ENCODE measurements around the gene EOLA1.
"Not testable (repeated sequence)": the region's sequence is repeated elsewhere in the genome, so short reads cannot be mapped to it uniquely, and the experiment has no call there.

Gene EOLA1

GRCh38 chrX:149585631-149586030 is 44.8 kb downstream of the EOLA1 start:
- DNase-seq; H3K4me1 ChIP-seq (ENCODE audit: control insufficient read depth in 1 of 2, insufficient read depth in 2 of 2, low read length in 2 of 2): not testable (repeated sequence)
- WGBS (ENCODE audit: extremely low coverage, insufficient coverage, insufficient read length) = no CpG with 5 or more reads among the region's 17 CpGs

DNA sequence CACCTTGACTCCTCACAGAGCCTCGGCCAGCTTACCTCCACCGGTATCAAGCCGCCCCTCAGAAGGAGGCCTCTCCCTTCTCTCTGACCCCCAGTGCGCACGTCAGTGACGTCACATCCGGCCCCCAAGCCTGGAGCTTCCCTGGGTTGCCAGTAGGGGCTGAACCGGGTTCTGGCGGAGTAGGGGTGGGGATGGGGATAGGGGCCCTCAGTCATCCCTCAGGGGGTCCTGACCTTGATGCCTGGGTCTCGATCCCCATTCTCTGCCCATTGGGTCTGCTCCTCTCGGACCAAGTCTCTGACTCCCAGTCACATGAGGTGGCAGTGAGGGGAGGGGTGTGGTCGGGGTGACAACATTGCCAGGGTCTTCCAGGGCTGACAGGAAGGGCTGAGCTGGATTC is 46.5 kb downstream of the EOLA1 start, which contains the start of gene MAGEA9B:
TSS of gene MAGEA9B (minus strand) at position 101 of the 400 bp plus-strand sequence. CDS start 4,280 bp downstream, outside the sequence.
- H3K4me3 ChIP-seq (ENCODE audit: low read depth, low read length); DNase-seq: not testable (repeated sequence)
- no CpG with 5 or more reads among the region's 12 CpGs for WGBS (ENCODE audit: extremely low coverage, insufficient coverage, insufficient read length)

More at GRCh38 chrX:149585631-149586030, 44.8 kb downstream of the EOLA1 start:
- H4K12ac ChIP-seq (ENCODE audit: low read depth, low read length); H3K9me3 ChIP-seq (ENCODE audit: insufficient read depth, low read depth, low read length); H4K8ac ChIP-seq (ENCODE audit: low read depth, low read length); H3K27ac ChIP-seq (ENCODE audit: low read depth, low read length); H4K91ac ChIP-seq (ENCODE audit: low read depth, low read length); H2BK12ac ChIP-seq (ENCODE audit: low read length); H3K36me3 ChIP-seq (ENCODE audit: control insufficient read depth in 1 of 2, insufficient read depth in 2 of 2, low read length in 2 of 2); H3K4me3 ChIP-seq (ENCODE audit: low read depth, low read length); H3K18ac ChIP-seq (ENCODE audit: low read length); H2BK120ac ChIP-seq (ENCODE audit: insufficient read depth, low read length, poor library complexity); H3K27me3 ChIP-seq (ENCODE audit: insufficient read depth, low read length); H3K23ac ChIP-seq (ENCODE audit: low read length); H3K4ac ChIP-seq (ENCODE audit: low read depth, low read length); H2BK5ac ChIP-seq (ENCODE audit: low read depth, low read length, poor library complexity); H3K4me2 ChIP-seq (ENCODE audit: low read length); H3K79me1 ChIP-seq (ENCODE audit: low read length); H3K14ac ChIP-seq (ENCODE audit: low read length); H3K9ac ChIP-seq (ENCODE audit: low read length); H3K79me2 ChIP-seq (ENCODE audit: control insufficient read depth, insufficient read depth, low read length, poor library complexity); H2AK5ac ChIP-seq (ENCODE audit: low read length); H2AFZ ChIP-seq (ENCODE audit: insufficient read depth, low read length, poor library complexity): not testable (repeated sequence)

DNA sequence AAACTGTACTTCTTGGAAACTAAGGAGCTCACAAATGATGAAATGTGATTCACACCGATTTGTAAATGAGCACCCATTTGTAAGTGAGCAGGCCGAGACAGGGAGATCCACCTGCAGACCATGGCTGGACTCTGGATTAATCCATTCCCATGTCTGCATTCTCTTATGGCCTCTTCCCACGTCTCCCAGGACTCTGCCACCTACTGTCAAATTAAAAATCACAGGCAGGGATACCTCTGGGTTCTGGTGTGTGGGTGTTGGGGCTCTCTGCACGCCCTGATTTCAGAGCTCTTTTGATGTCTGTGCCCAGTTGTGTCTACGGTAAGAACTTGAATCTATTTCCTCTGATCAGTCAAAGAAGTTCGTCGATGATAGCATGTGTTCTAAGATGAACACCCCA is 50.2 kb downstream of the EOLA1 start:
- not testable (repeated sequence) for H3K23ac ChIP-seq (ENCODE audit: low read length); DNase-seq
- no CpG with 5 or more reads among the region's 7 CpGs for WGBS (ENCODE audit: extremely low coverage, insufficient coverage, insufficient read length)

More for the DNA sequence above, 46.5 kb downstream of the EOLA1 start, which contains the start of gene MAGEA9B:
- H2BK12ac ChIP-seq (ENCODE audit: low read length); H3K14ac ChIP-seq (ENCODE audit: low read length); H2AFZ ChIP-seq (ENCODE audit: insufficient read depth, low read length, poor library complexity); H2AK5ac ChIP-seq (ENCODE audit: low read length); H2BK120ac ChIP-seq (ENCODE audit: insufficient read depth, low read length, poor library complexity); H3K23ac ChIP-seq (ENCODE audit: low read length); H3K4me2 ChIP-seq (ENCODE audit: low read length); H3K79me1 ChIP-seq (ENCODE audit: low read length); H3K27me3 ChIP-seq (ENCODE audit: insufficient read depth, low read length); H3K27ac ChIP-seq (ENCODE audit: low read depth, low read length); H4K91ac ChIP-seq (ENCODE audit: low read depth, low read length); H3K4ac ChIP-seq (ENCODE audit: low read depth, low read length); H4K12ac ChIP-seq (ENCODE audit: low read depth, low read length); H2BK5ac ChIP-seq (ENCODE audit: low read depth, low read length, poor library complexity); H3K9ac ChIP-seq (ENCODE audit: low read length); H3K79me2 ChIP-seq (ENCODE audit: control insufficient read depth, insufficient read depth, low read length, poor library complexity); H3K4me1 ChIP-seq (ENCODE audit: control insufficient read depth in 1 of 2, insufficient read depth in 2 of 2, low read length in 2 of 2); H3K9me3 ChIP-seq (ENCODE audit: insufficient read depth, low read depth, low read length); H4K8ac ChIP-seq (ENCODE audit: low read depth, low read length); H3K18ac ChIP-seq (ENCODE audit: low read length); H3K36me3 ChIP-seq (ENCODE audit: control insufficient read depth in 1 of 2, insufficient read depth in 2 of 2, low read length in 2 of 2): not testable (repeated sequence)

DNA sequence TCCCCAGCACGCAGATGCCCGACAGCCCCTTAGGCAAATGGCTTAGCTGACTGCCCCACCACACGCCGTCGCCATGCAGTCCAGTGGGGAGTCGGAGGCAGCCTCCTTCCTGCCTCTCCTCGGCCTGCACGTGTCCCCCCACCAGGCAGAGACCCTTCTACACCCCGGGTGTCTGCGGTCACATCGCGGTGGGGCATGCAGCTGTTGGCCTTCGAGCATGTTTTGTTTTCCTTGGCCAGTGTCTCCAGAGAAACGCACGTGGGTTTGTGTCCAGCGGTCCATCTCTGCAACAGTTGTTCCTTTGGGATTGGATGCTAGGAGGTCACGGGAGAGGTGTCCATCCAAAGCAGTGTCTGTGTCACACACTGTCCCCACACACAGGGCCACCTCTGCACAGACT is 54.4 kb downstream of the EOLA1 start, which contains the start of gene HSFX2:
TSS of gene HSFX2 (minus strand) at position 101 of the 400 bp plus-strand sequence. CDS start 614 bp downstream, outside the sequence.
- not testable (repeated sequence) for H3K23ac ChIP-seq (ENCODE audit: low read length); H3K9ac ChIP-seq (ENCODE audit: low read length); H3K4me2 ChIP-seq (ENCODE audit: low read length); H4K91ac ChIP-seq (ENCODE audit: low read depth, low read length); H3K79me2 ChIP-seq (ENCODE audit: control insufficient read depth, insufficient read depth, low read length, poor library complexity); H3K18ac ChIP-seq (ENCODE audit: low read length); H3K27me3 ChIP-seq (ENCODE audit: insufficient read depth, low read length); H2AFZ ChIP-seq (ENCODE audit: insufficient read depth, low read length, poor library complexity); H2AK5ac ChIP-seq (ENCODE audit: low read length); DNase-seq; H4K8ac ChIP-seq (ENCODE audit: low read depth, low read length); H3K4me1 ChIP-seq (ENCODE audit: control insufficient read depth in 1 of 2, insufficient read depth in 2 of 2, low read length in 2 of 2); H2BK12ac ChIP-seq (ENCODE audit: low read length); H3K27ac ChIP-seq (ENCODE audit: low read depth, low read length); H4K12ac ChIP-seq (ENCODE audit: low read depth, low read length); H2BK5ac ChIP-seq (ENCODE audit: low read depth, low read length, poor library complexity); H3K79me1 ChIP-seq (ENCODE audit: low read length); H3K9me3 ChIP-seq (ENCODE audit: insufficient read depth, low read depth, low read length); H2BK120ac ChIP-seq (ENCODE audit: insufficient read depth, low read length, poor library complexity); H3K36me3 ChIP-seq (ENCODE audit: control insufficient read depth in 1 of 2, insufficient read depth in 2 of 2, low read length in 2 of 2); H3K4me3 ChIP-seq (ENCODE audit: low read depth, low read length); H3K4ac ChIP-seq (ENCODE audit: low read depth, low read length); H3K14ac ChIP-seq (ENCODE audit: low read length)
- WGBS (ENCODE audit: extremely low coverage, insufficient coverage, insufficient read length) = no CpG with 5 or more reads among the region's 17 CpGs

More for the DNA sequence above, 50.2 kb downstream of the EOLA1 start:
- H3K18ac ChIP-seq (ENCODE audit: low read length); H3K36me3 ChIP-seq (ENCODE audit: control insufficient read depth in 1 of 2, insufficient read depth in 2 of 2, low read length in 2 of 2); H3K4me2 ChIP-seq (ENCODE audit: low read length); H3K9ac ChIP-seq (ENCODE audit: low read length); H2AFZ ChIP-seq (ENCODE audit: insufficient read depth, low read length, poor library complexity); H3K4me1 ChIP-seq (ENCODE audit: control insufficient read depth in 1 of 2, insufficient read depth in 2 of 2, low read length in 2 of 2); H3K27ac ChIP-seq (ENCODE audit: low read depth, low read length); H3K27me3 ChIP-seq (ENCODE audit: insufficient read depth, low read length); H4K8ac ChIP-seq (ENCODE audit: low read depth, low read length); H2BK5ac ChIP-seq (ENCODE audit: low read depth, low read length, poor library complexity); H3K14ac ChIP-seq (ENCODE audit: low read length); H2BK12ac ChIP-seq (ENCODE audit: low read length); H3K4me3 ChIP-seq (ENCODE audit: low read depth, low read length); H4K91ac ChIP-seq (ENCODE audit: low read depth, low read length); H3K79me1 ChIP-seq (ENCODE audit: low read length); H4K12ac ChIP-seq (ENCODE audit: low read depth, low read length); H3K9me3 ChIP-seq (ENCODE audit: insufficient read depth, low read depth, low read length); H3K4ac ChIP-seq (ENCODE audit: low read depth, low read length); H2AK5ac ChIP-seq (ENCODE audit: low read length); H3K79me2 ChIP-seq (ENCODE audit: control insufficient read depth, insufficient read depth, low read length, poor library complexity); H2BK120ac ChIP-seq (ENCODE audit: insufficient read depth, low read length, poor library complexity): not testable (repeated sequence)
